Measurements from ENCODE around the gene PET117. TPM values are rescaled to one million over a fixed set of nuclear protein-coding genes. Genes with fewer than 3 reads are reported as not detected.
"Not testable (repeated sequence)": the region's sequence is repeated elsewhere in the genome, so short reads cannot be mapped to it uniquely, and the experiment has no call there.

PET117 gene, protein sequence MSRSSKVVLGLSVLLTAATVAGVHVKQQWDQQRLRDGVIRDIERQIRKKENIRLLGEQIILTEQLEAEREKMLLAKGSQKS
- polyA plus RNA-seq (2013, experiment 1 of 2), result 20.7 TPM
- 21.3 TPM for polyA plus RNA-seq (2013, experiment 2 of 2)

DNA sequence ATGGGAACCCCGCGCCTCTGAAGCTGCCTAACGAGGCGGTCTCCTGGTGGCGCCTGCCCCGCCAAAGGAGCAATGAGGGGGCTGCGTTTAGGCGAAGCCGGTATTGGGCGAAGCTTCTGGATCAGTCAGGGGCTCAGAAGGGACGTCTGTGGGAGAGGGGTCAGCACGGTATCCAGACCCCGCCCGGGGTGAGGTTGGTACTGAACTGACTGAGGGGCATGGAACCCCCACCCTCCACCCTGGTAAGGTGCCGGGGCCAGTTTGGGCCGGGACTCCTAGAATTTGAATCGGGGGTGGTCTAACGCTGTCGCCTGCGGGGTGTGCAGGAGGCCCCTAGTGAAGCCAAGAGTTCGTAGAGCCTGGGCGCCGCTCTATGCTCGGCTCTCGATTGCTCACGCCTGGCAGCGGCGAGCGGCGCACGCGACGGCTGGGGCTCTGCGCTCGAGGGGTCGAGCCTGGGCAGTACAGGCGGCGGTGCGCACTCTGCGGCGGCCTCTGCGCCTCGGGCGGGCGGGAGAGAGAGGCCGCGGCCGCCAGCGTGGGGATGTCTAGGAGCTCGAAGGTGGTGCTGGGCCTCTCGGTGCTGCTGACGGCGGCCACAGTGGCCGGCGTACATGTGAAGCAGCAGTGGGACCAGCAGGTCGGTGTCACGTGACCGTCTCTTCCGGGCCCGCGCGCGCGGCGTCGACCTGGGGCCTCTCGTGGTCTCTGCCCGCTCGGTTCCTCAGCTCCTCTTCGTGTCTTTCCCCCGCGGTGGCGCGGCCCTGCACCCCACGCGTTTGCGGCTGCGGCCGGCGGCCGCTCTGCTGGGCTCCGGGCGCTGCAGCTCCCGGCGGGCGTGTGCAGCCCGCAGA, at the start of gene PET117, which contains the start of gene KAT14:
PET117 (plus strand) TSS at position 452 of the 854 bp plus-strand sequence; CDS start at position 545, 93 bp downstream.
KAT14 (plus strand) TSS at position 452 of the 854 bp plus-strand sequence. CDS start 4,798 bp downstream, outside the sequence.
- peak within 1 kb of the TSS; percentile 45 for H2BK5ac ChIP-seq (ENCODE audit: low read length)
- H2AK5ac ChIP-seq (ENCODE audit: low read depth, low read length), result peak within 1 kb of the TSS; percentile 51
- no peak within 1 kb of the TSS for H2BK12ac ChIP-seq (ENCODE audit: low read length)
- H3K36me3 ChIP-seq (replicated peaks in 1 of 2; ENCODE audit: control insufficient read depth in 2 of 2, insufficient read depth in 2 of 2, low read length in 2 of 2), result peaks cover 3 to 14% of the 10 kb centered on the region in 2 donors
- no peak within 1 kb of the TSS for H4K8ac ChIP-seq (ENCODE audit: low read depth, low read length)
- H3K4ac ChIP-seq (ENCODE audit: low read length), result no peak within 1 kb of the TSS
- H3K9ac ChIP-seq (ENCODE audit: low read depth, low read length, poor library complexity), result peak within 1 kb of the TSS; percentile 93
- H3K4me3 ChIP-seq (ENCODE audit: low read length in 2 of 2), result peak within 1 kb of the TSS; percentile 74 to 88
- H3K4me2 ChIP-seq (ENCODE audit: insufficient read depth, low read length, poor library complexity, severe bottlenecking), result peak within 1 kb of the TSS; percentile 82
- peak within 1 kb of the TSS; percentile 40 for H2BK15ac ChIP-seq (ENCODE audit: low read length)
- H3K79me1 ChIP-seq (ENCODE audit: low read depth, low read length), result peaks cover 9% of the 10 kb centered on the region
- peaks cover 0 to 20% (median 0%) of the 10 kb centered on the region in 3 experiments for H3K27me3 ChIP-seq (ENCODE audit: control insufficient read depth in 3 of 3, insufficient read depth in 3 of 3, low read depth in 1 of 3, low read length in 3 of 3)
- peak within 1 kb of the TSS; percentile 17 for H2BK120ac ChIP-seq (ENCODE audit: low read depth, low read length)
- H2AFZ ChIP-seq (ENCODE audit: low read length), result peak within 1 kb of the TSS; percentile 99
- H3K23ac ChIP-seq (ENCODE audit: low read depth, low read length, poor library complexity), result peak within 1 kb of the TSS; percentile 76
- no peak within 1 kb of the TSS for H4K91ac ChIP-seq (ENCODE audit: low read depth, low read length, poor library complexity)
- H3K27ac ChIP-seq (replicated peaks; ENCODE audit: low read length), result peak within 1 kb of the TSS; percentile 96
- no CpG with 5 or more reads among the region's 87 CpGs for WGBS, 2 donors (ENCODE audit: extremely low coverage in 2 of 2, insufficient read length in 2 of 2, insufficient replicate concordance in 1 of 2)
- peaks cover 6% of the 10 kb centered on the region in 2 donors for H3K4me1 ChIP-seq (ENCODE audit: control insufficient read depth in 2 of 2, insufficient read depth in 1 of 2, low read depth in 1 of 2, low read length in 2 of 2)
- H3K18ac ChIP-seq (ENCODE audit: low read length), result peak within 1 kb of the TSS; percentile 99
- peaks cover 0 to 2% of the 10 kb centered on the region in 2 donors for H3K9me3 ChIP-seq (replicated peaks in 1 of 2; ENCODE audit: control insufficient read depth in 2 of 2, insufficient read depth in 1 of 2, low read depth in 1 of 2, low read length in 2 of 2)
- peak within 1 kb of the TSS; percentile 61 for H3K14ac ChIP-seq (ENCODE audit: low read length)
- peak; percentile 95 for DNase-seq (ENCODE audit: low spot score)

DNA sequence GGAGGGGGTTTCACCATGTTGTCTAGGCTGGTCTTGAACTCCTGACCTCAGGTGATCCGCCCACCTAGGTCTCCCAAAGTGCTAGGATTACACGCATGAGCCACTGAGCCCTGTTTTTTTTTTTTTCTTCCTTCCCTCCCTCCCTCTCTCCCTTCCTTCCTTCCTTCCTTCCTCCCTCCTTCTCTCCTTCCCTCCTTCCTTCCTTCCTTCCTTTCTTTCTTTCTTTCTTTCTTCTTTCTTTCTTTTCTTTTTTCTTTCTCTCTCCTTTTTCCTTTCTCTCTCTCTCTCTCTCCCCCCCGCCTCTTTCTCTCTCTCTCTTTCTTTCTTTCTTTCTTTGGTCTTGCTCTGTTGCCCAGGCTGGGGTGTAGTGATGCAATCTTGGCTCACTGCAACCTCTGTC, 49.4 kb upstream of the PET117 start:
- DNase-seq (ENCODE audit: low spot score), result not testable (repeated sequence)

DNA sequence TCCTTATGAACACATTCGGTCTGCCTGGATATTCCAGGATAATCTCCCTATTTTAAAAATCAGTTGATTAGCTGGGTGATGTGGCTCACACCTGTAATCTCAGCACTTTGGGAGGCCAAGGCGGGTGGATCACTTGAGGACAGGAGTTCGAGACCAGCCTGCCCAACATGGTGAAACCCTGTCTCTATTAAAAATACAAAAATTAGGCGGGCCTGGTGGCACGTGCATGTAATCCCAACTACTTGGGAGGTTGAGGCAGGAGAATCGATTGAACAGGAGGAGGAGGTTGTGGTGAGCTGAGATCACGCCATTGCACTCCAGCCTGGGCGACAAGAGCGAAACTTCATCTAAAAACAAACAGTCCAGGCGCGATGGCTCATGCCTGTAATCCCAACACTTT, 48.8 kb upstream of the PET117 start:
- not testable (repeated sequence) for H2BK5ac ChIP-seq (ENCODE audit: low read length); H3K27ac ChIP-seq (replicated peaks; ENCODE audit: low read length); H2AFZ ChIP-seq (ENCODE audit: low read length); H3K9ac ChIP-seq (ENCODE audit: low read depth, low read length, poor library complexity); H3K14ac ChIP-seq (ENCODE audit: low read length); H2AK5ac ChIP-seq (ENCODE audit: low read depth, low read length); H4K8ac ChIP-seq (ENCODE audit: low read depth, low read length); H3K36me3 ChIP-seq (replicated peaks in 1 of 2; ENCODE audit: control insufficient read depth in 2 of 2, insufficient read depth in 2 of 2, low read length in 2 of 2); DNase-seq (ENCODE audit: low spot score); H3K4ac ChIP-seq (ENCODE audit: low read length); H3K4me3 ChIP-seq (ENCODE audit: low read length in 2 of 2); H3K79me1 ChIP-seq (ENCODE audit: low read depth, low read length); H4K91ac ChIP-seq (ENCODE audit: low read depth, low read length, poor library complexity); H3K23ac ChIP-seq (ENCODE audit: low read depth, low read length, poor library complexity); H2BK12ac ChIP-seq (ENCODE audit: low read length); H2BK15ac ChIP-seq (ENCODE audit: low read length); H3K4me1 ChIP-seq (ENCODE audit: control insufficient read depth in 2 of 2, insufficient read depth in 1 of 2, low read depth in 1 of 2, low read length in 2 of 2); H2BK120ac ChIP-seq (ENCODE audit: low read depth, low read length); H3K18ac ChIP-seq (ENCODE audit: low read length); H3K4me2 ChIP-seq (ENCODE audit: insufficient read depth, low read length, poor library complexity, severe bottlenecking); H3K9me3 ChIP-seq (replicated peaks in 1 of 2; ENCODE audit: control insufficient read depth in 2 of 2, insufficient read depth in 1 of 2, low read depth in 1 of 2, low read length in 2 of 2)
- H3K27me3 ChIP-seq (ENCODE audit: control insufficient read depth in 3 of 3, insufficient read depth in 3 of 3, low read depth in 1 of 3, low read length in 3 of 3), result peaks cover 0 to 26% (median 0%) of the 10 kb centered on the region in 3 experiments
- no CpG with 5 or more reads among the region's 11 CpGs for WGBS, 2 donors (ENCODE audit: extremely low coverage in 2 of 2, insufficient read length in 2 of 2, insufficient replicate concordance in 1 of 2)

More for the DNA sequence above, 49.4 kb upstream of the PET117 start:
- not testable (repeated sequence) for H2BK120ac ChIP-seq (ENCODE audit: low read depth, low read length); H3K79me1 ChIP-seq (ENCODE audit: low read depth, low read length); H3K9me3 ChIP-seq (replicated peaks in 1 of 2; ENCODE audit: control insufficient read depth in 2 of 2, insufficient read depth in 1 of 2, low read depth in 1 of 2, low read length in 2 of 2); H4K91ac ChIP-seq (ENCODE audit: low read depth, low read length, poor library complexity); H3K4me1 ChIP-seq (ENCODE audit: control insufficient read depth in 2 of 2, insufficient read depth in 1 of 2, low read depth in 1 of 2, low read length in 2 of 2); H4K8ac ChIP-seq (ENCODE audit: low read depth, low read length); H3K14ac ChIP-seq (ENCODE audit: low read length); H2BK5ac ChIP-seq (ENCODE audit: low read length); H3K4me3 ChIP-seq (ENCODE audit: low read length in 2 of 2); H3K4me2 ChIP-seq (ENCODE audit: insufficient read depth, low read length, poor library complexity, severe bottlenecking); H2AFZ ChIP-seq (ENCODE audit: low read length); H2BK15ac ChIP-seq (ENCODE audit: low read length); H3K36me3 ChIP-seq (replicated peaks in 1 of 2; ENCODE audit: control insufficient read depth in 2 of 2, insufficient read depth in 2 of 2, low read length in 2 of 2); H3K9ac ChIP-seq (ENCODE audit: low read depth, low read length, poor library complexity); H3K23ac ChIP-seq (ENCODE audit: low read depth, low read length, poor library complexity); H3K18ac ChIP-seq (ENCODE audit: low read length); H3K27ac ChIP-seq (replicated peaks; ENCODE audit: low read length); H2AK5ac ChIP-seq (ENCODE audit: low read depth, low read length); H2BK12ac ChIP-seq (ENCODE audit: low read length); H3K4ac ChIP-seq (ENCODE audit: low read length)
- no CpG with 5 or more reads among the region's 3 CpGs for whole genome bisulfite sequencing, 2 donors (ENCODE audit: extremely low coverage in 2 of 2, insufficient read length in 2 of 2, insufficient replicate concordance in 1 of 2)
- peaks cover 0 to 20% (median 0%) of the 10 kb centered on the region in 3 experiments for H3K27me3 ChIP-seq (ENCODE audit: control insufficient read depth in 3 of 3, insufficient read depth in 3 of 3, low read depth in 1 of 3, low read length in 3 of 3)

DNA sequence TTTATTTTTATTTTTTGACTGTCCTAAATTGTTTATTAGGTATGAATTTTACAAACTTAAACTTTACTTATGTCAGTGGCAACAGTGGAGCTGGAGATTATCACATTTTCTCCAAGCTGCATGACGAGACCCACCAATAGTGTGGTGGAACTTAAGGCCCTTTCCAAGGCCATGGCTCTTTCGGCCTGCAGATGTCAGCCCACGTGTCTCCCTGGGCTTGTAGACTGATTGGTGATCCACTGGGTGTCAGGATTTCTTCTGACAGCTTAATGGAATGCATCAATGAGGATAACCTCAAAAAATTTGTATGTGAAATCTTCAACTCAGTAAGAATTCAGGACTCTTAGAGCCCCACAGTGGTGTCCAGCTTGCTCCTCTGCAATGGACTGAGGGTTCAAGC, 47.6 kb upstream of the PET117 start:
- Histone ChIP-seq H2AK5ac (ENCODE audit: low read depth, low read length) (no peak overlapping the region), H3K27ac (replicated peaks; ENCODE audit: low read length) (no peak overlapping the region), H2BK5ac (ENCODE audit: low read length) (no peak overlapping the region), H3K4me3 (ENCODE audit: low read length in 2 of 2) (no peak overlapping the region), H3K79me1 (ENCODE audit: low read depth, low read length) (no peaks in the 10 kb centered on the region), H2BK12ac (ENCODE audit: low read length) (no peak overlapping the region), H2AFZ (ENCODE audit: low read length) (no peak overlapping the region), H3K23ac (ENCODE audit: low read depth, low read length, poor library complexity) (no peak overlapping the region), H3K4me1 (ENCODE audit: control insufficient read depth in 2 of 2, insufficient read depth in 1 of 2, low read depth in 1 of 2, low read length in 2 of 2) (no peaks in the 10 kb centered on the region), H3K14ac (ENCODE audit: low read length) (no peak overlapping the region), H3K36me3 (replicated peaks in 1 of 2; ENCODE audit: control insufficient read depth in 2 of 2, insufficient read depth in 2 of 2, low read length in 2 of 2) (no peaks in the 10 kb centered on the region), H2BK15ac (ENCODE audit: low read length) (no peak overlapping the region), H3K18ac (ENCODE audit: low read length) (no peak overlapping the region), H3K9ac (ENCODE audit: low read depth, low read length, poor library complexity) (no peak overlapping the region), H4K91ac (ENCODE audit: low read depth, low read length, poor library complexity) (no peak overlapping the region), H4K8ac (ENCODE audit: low read depth, low read length) (no peak overlapping the region), H3K27me3 (ENCODE audit: control insufficient read depth in 3 of 3, insufficient read depth in 3 of 3, low read depth in 1 of 3, low read length in 3 of 3) (peaks cover 0 to 35% (median 0%) of the 10 kb centered on the region in 3 experiments), H3K4me2 (ENCODE audit: insufficient read depth, low read length, poor library complexity, severe bottlenecking) (no peak overlapping the region), H2BK120ac (ENCODE audit: low read depth, low read length) (no peak overlapping the region), H3K9me3 (replicated peaks in 1 of 2; ENCODE audit: control insufficient read depth in 2 of 2, insufficient read depth in 1 of 2, low read depth in 1 of 2, low read length in 2 of 2) (no peaks in the 10 kb centered on the region), H3K4ac (ENCODE audit: low read length) (no peak overlapping the region)
- no peak for DNase-seq (ENCODE audit: low spot score)
- no CpG with 5 or more reads among the region's 3 CpGs for WGBS, 2 donors (ENCODE audit: extremely low coverage in 2 of 2, insufficient read length in 2 of 2, insufficient replicate concordance in 1 of 2)

All from neuronal stem cell (in vitro differentiated cells).